Stimulated activated CD4-positive, alpha-beta T cell treated with anti-CD3 and anti-CD28 coated beads, TNF-alpha, amount 100 ng/mL, for 24 hours (primary cell): ENCODE measurements around the gene CDK12.
A peak's percentile ranks its signal among the peaks of the same experiment; 100 is the strongest.

Experiments used
- DNase-seq, 3 experiments: peaks; one replicate each; pipeline ENCODE4 v3.0.0-alpha.2; 2020; ENCODE audit warnings: low read depth in 3 of 3

The CDK12 gene

GRCh38 chr17:39548494-39549225, 87.4 kb downstream of the CDK12 start:
- DNase-seq = no peak

- no peak for DNase-seq
These were observed 88.7 kb downstream of the CDK12 start for GRCh38 chr17:39549747-39550573.

- no peak for DNase-seq
These were observed 90.6 kb downstream of the CDK12 start for GRCh38 chr17:39551879-39552278.

- DNase-seq = no peak
These were observed 92.2 kb downstream of the CDK12 start for GRCh38 chr17:39553341-39553945.

- DNase-seq = no peak
These were observed 94.1 kb downstream of the CDK12 start for GRCh38 chr17:39555368-39555767.

- no peak for DNase-seq
These were observed 95.1 kb downstream of the CDK12 start for GRCh38 chr17:39556423-39556822.

- no peak for DNase-seq
These were observed 101.1 kb downstream of the CDK12 start for GRCh38 chr17:39562395-39562794.

GRCh38 chr17:39562976-39563375, 101.7 kb downstream of the CDK12 start:
- no peak for DNase-seq

GRCh38 chr17:39563476-39563875, 102.2 kb downstream of the CDK12 start:
- DNase-seq = no peak

GRCh38 chr17:39564211-39564848, 103.0 kb downstream of the CDK12 start:
- DNase-seq = no peak

GRCh38 chr17:39566094-39566850, 105.0 kb downstream of the CDK12 start:
- DNase-seq = no peak

GRCh38 chr17:39568702-39569101, 107.4 kb downstream of the CDK12 start:
- no peak for DNase-seq

- DNase-seq = no peak
These were observed 107.8 kb downstream of the CDK12 start for GRCh38 chr17:39569126-39569525.

- no peak for DNase-seq
These were observed 110.8 kb downstream of the CDK12 start for GRCh38 chr17:39572121-39572520.

GRCh38 chr17:39573447-39574298, 112.4 kb downstream of the CDK12 start:
- peak; percentile 4 to 43 (median 20) for DNase-seq

- no peak for DNase-seq
These were observed 114.9 kb downstream of the CDK12 start for GRCh38 chr17:39576187-39576586.

- DNase-seq = no peak
These were observed 117.0 kb downstream of the CDK12 start for GRCh38 chr17:39578272-39578671.

- no peak for DNase-seq
These were observed 118.2 kb downstream of the CDK12 start for GRCh38 chr17:39579318-39580081.

GRCh38 chr17:39580082-39580468, 118.8 kb downstream of the CDK12 start:
- DNase-seq = no peak
